HUES6 (cell line): ENCODE measurements around the gene AMN.

ENCODE experiments used
- H3K27ac ChIP-seq: 2 replicates; pipeline ENCODE4 v1.7.0; 2013; ENCODE audit warnings: low read depth, mild to moderate bottlenecking, low read length, inconsistent platforms
- H3K27me3 ChIP-seq: 2 replicates; pipeline ENCODE4 v1.6.1; 2013; ENCODE audit warnings: low read length; ENCODE audit not compliant: control insufficient read depth, insufficient read depth
- H3K36me3 ChIP-seq: 2 replicates; pipeline ENCODE4 v1.6.1; 2013; ENCODE audit warnings: low read length; ENCODE audit not compliant: control insufficient read depth, insufficient read depth
- H3K4me1 ChIP-seq: 2 replicates; pipeline ENCODE4 v1.6.1; 2013; ENCODE audit warnings: low read length; ENCODE audit not compliant: control insufficient read depth, insufficient read depth
- H3K4me3 ChIP-seq: 2 replicates; pipeline ENCODE4 v1.5.1; 2013; ENCODE audit warnings: low read depth, low read length
- H3K9ac ChIP-seq: one replicate; pipeline ENCODE4 v1.6.1; 2013; ENCODE audit warnings: mild to moderate bottlenecking, low read length
- H3K9me3 ChIP-seq: 2 replicates; pipeline ENCODE4 v1.6.1; 2013; ENCODE audit warnings: low read depth, low read length; ENCODE audit not compliant: control insufficient read depth, insufficient read depth

The AMN gene

DNA sequence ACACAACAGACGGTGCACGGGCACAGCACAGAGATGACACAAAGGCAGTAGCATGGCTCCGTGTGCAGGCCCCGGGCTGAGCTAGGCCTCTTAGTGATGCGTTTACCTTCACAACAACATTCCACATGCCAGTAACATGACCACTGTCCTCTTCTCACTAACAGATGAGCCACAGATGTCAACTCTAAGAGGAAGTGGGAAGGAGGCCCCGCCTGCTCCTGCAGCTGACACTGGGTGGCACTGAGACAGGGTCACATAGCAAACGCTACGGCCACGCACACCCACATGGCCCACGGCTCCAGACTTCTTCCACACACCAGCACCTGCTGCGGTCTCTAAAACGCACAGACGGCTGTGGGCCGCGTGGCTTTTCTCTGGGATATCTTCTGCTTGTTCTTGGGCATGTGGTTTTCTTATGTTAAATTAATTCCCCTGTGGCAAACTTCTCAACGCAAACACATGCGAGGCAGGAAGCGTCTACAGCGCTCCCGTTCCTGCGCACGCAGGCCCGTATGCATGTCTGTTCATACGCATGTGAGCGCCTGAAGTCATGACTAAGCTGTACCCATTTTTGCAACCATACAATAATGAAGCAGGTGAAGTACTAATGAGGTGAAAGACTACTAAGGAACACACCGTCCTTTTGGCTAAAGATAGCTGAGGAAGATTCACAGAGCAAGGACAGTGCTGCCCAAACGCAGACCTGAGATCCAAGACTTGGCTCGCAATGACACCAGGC lies 26.8 kb downstream of the AMN start:
- no peak overlapping the region for H3K27ac ChIP-seq
- no peak overlapping the region for H3K9ac ChIP-seq
- H3K9me3 ChIP-seq: no peaks in the 10 kb centered on the region
- no peaks in the 10 kb centered on the region for H3K27me3 ChIP-seq
- no peaks in the 10 kb centered on the region for H3K4me1 ChIP-seq
- peaks cover 90% of the 10 kb centered on the region for H3K36me3 ChIP-seq
- H3K4me3 ChIP-seq: no peak overlapping the region

GRCh38 chr14:102949801-102950451 lies 27.5 kb downstream of the AMN start:
- peaks cover 90% of the 10 kb centered on the region for H3K36me3 ChIP-seq
- no peaks in the 10 kb centered on the region for H3K27me3 ChIP-seq
- H3K9ac ChIP-seq: no peak overlapping the region
- no peaks in the 10 kb centered on the region for H3K9me3 ChIP-seq
- H3K4me1 ChIP-seq: no peaks in the 10 kb centered on the region
- no peak overlapping the region for H3K27ac ChIP-seq
- no peak overlapping the region for H3K4me3 ChIP-seq

DNA sequence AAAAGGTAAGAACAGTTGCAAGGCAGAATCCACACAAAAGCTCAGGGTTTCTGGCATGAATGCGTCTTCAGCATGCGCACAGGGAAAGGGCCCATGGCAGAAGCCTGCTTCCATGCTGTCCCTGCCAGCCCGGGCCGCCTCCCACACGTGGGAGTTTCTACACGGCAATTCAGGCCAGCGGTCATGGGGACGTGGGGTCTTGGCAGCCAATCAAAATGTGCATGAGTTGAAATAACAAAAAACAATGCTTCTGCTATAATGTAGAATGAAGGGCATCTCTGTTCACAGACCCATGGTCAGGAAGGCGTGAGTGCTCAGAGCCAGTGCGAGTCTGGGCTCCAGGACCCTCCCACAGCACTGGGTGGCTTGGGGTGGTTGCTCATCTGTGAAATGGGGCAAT lies 28.6 kb downstream of the AMN start:
- peaks cover 89% of the 10 kb centered on the region for H3K36me3 ChIP-seq
- no peaks in the 10 kb centered on the region for H3K27me3 ChIP-seq
- H3K4me1 ChIP-seq: no peaks in the 10 kb centered on the region
- H3K27ac ChIP-seq: no peak overlapping the region
- no peak overlapping the region for H3K9ac ChIP-seq
- no peaks in the 10 kb centered on the region for H3K9me3 ChIP-seq
- no peak overlapping the region for H3K4me3 ChIP-seq

DNA sequence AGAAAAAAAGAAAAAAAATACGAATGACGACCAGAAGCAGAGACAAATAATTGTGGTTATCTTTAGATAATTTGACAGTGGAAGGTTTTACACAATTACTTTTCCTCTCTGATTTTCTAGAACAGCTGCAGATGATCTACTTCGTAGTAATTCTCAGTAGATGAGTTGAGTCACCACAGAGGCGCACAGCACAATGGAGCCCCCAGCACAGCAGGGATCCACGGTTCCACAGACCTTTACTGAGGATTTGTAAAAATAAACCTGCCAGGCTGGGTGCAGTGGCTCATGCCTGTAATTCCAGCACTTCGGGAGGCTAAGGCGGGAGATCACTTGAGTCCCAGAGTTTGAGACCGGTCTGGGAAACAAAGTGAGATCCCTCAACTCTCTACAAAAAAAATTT lies 29.3 kb downstream of the AMN start:
- Histone ChIP-seq H3K27ac (no peak overlapping the region), H3K9ac (no peak overlapping the region), H3K4me3 (no peak overlapping the region), H3K4me1 (no peaks in the 10 kb centered on the region), H3K36me3 (peaks cover 89% of the 10 kb centered on the region), H3K27me3 (no peaks in the 10 kb centered on the region), H3K9me3 (no peaks in the 10 kb centered on the region)

- no peaks in the 10 kb centered on the region for H3K9me3 ChIP-seq
- H3K27ac ChIP-seq: no peak overlapping the region
- H3K4me1 ChIP-seq: no peaks in the 10 kb centered on the region
- H3K4me3 ChIP-seq: no peak overlapping the region
- peaks cover 88% of the 10 kb centered on the region for H3K36me3 ChIP-seq
- no peak overlapping the region for H3K9ac ChIP-seq
- no peaks in the 10 kb centered on the region for H3K27me3 ChIP-seq
These were observed 29.8 kb downstream of the AMN start for GRCh38 chr14:102952276-102952675.

DNA sequence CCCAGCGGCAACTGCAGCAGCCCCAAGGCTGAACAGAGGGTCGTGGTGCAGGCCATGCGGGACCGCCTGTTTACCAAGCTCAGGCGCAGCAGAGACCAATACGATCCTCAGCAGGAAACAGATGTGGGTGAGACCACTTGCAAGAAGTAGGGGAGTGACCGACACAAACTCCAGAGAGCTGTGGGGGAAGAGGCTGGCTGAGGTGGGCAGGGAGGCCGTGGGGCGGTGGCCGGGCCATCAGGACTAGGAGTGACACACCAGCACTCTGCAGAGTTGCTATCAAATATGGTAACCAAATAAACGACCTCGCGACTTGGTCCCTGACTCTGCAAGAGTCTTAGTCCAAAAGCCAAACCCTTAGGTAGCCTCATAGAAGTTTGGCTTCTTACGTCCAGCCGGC lies 30.6 kb downstream of the AMN start:
- Histone ChIP-seq H3K27ac (no peak overlapping the region), H3K4me1 (no peaks in the 10 kb centered on the region), H3K9me3 (no peaks in the 10 kb centered on the region), H3K36me3 (peaks cover 89% of the 10 kb centered on the region), H3K27me3 (no peaks in the 10 kb centered on the region), H3K4me3 (no peak overlapping the region), H3K9ac (no peak overlapping the region)

GRCh38 chr14:102954081-102954789 lies 31.8 kb downstream of the AMN start:
- no peak overlapping the region for H3K27ac ChIP-seq
- no peaks in the 10 kb centered on the region for H3K4me1 ChIP-seq
- H3K4me3 ChIP-seq: no peak overlapping the region
- H3K9me3 ChIP-seq: no peaks in the 10 kb centered on the region
- H3K9ac ChIP-seq: no peak overlapping the region
- peaks cover 92% of the 10 kb centered on the region for H3K36me3 ChIP-seq
- H3K27me3 ChIP-seq: no peaks in the 10 kb centered on the region

DNA sequence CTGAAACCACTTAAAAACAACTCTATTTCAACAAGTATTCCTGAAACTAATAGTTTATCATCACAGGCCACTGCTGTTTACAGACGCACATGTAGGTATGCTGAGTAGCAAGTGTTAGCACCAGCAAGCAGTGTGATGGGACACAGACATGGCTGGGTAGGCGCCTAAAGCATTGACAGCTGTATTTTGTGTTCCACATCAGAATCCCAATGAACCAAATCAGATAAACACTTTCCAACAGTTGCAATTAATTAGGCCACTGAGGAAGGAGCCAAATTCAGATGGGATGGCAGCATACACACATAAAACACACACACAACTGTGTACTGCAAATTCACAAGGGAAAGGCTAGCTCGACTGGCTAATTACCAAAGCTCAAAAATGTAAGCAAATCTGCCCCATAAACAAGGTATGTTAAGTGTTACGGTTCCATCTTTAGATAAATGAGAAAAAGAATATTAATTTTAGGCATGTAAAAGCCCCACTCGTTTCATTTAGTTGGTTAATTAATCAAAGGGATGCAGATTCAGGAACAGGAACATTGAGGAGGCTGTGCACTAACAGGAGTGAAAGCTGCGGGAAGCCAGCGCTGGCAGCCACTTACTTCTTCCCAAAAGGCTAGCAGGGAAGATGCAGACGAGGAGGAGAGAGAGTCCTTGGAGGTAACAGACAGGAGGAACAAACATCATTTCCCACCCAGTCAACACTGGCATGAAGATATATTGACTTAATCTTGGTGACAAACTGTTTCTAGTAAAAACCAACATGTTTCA lies 33.4 kb downstream of the AMN start:
- H3K27me3 ChIP-seq: no peaks in the 10 kb centered on the region
- peaks cover 89% of the 10 kb centered on the region for H3K36me3 ChIP-seq

DNA sequence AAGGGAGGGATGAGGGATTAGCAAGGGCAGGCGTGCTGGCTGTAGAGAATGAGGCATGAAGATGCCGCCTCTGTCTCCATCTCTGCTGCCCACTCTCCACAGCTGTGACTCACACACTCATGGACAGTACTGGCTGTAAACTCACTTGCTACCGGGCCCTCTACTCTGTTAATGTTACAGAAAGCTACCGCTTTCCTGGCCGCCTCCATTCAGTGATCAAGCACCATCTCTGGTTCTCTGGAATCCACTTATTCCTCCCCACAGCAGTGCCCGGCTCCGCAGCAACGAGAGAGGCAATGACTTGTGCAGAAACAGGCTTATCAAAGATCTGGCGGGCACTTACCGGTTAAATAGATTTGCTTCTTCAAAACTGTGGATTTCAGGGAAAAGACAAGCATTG lies 34.8 kb downstream of the AMN start:
- H3K9ac ChIP-seq: no peak overlapping the region
- H3K27me3 ChIP-seq: no peaks in the 10 kb centered on the region
- H3K4me3 ChIP-seq: no peak overlapping the region
- peaks cover 88% of the 10 kb centered on the region for H3K36me3 ChIP-seq
- no peaks in the 10 kb centered on the region for H3K4me1 ChIP-seq
- H3K27ac ChIP-seq: no peak overlapping the region
- no peaks in the 10 kb centered on the region for H3K9me3 ChIP-seq

More for the DNA sequence above, 33.4 kb downstream of the AMN start:
- no peak overlapping the region for H3K4me3 ChIP-seq
- H3K9me3 ChIP-seq: no peaks in the 10 kb centered on the region
- H3K27ac ChIP-seq: no peak overlapping the region
- H3K4me1 ChIP-seq: no peaks in the 10 kb centered on the region
- no peak overlapping the region for H3K9ac ChIP-seq

GRCh38 chr14:102958461-102958860 lies 36.0 kb downstream of the AMN start:
- Histone ChIP-seq H3K27me3 (no peaks in the 10 kb centered on the region), H3K27ac (no peak overlapping the region), H3K9ac (no peak overlapping the region), H3K36me3 (peaks cover 88% of the 10 kb centered on the region), H3K4me1 (no peaks in the 10 kb centered on the region), H3K9me3 (no peaks in the 10 kb centered on the region), H3K4me3 (no peak overlapping the region)
